Breast epithelium (tissue), 3 donors: ENCODE data around the gene BORCS5.

Source experiments
- POLR2A ChIP-seq: fragments of 450-650 bp; IDR thresholded peaks from one replicate; pipeline ENCODE4 v1.6.1; 2016; ENCODE audit warnings: antibody characterized with exemption, mild to moderate bottlenecking, moderate library complexity
- POLR2AphosphoS5 ChIP-seq, 3 donors: sonication (generic); formaldehyde crosslinking; IDR thresholded peaks; one replicate each; pipeline ENCODE4 v1.6.1; 2017; ENCODE audit warnings: antibody characterized with exemption in 3 of 3
- TF ChIP-seq, protein P1 (sequence below), 3 donors: fragments of 450-650 bp; IDR thresholded peaks; one replicate each; pipeline ENCODE4 v1.5.1; 2016 to 2017; ENCODE audit warnings: antibody characterized with exemption in 3 of 3, mild to moderate bottlenecking in 3 of 3, moderate library complexity in 3 of 3

- TF ChIP-seq POLR2AphosphoS5 (IDR thresholded peaks at IDR 0.05) (no peak), POLR2A (no peak)
- TF ChIP-seq, protein P1, sequence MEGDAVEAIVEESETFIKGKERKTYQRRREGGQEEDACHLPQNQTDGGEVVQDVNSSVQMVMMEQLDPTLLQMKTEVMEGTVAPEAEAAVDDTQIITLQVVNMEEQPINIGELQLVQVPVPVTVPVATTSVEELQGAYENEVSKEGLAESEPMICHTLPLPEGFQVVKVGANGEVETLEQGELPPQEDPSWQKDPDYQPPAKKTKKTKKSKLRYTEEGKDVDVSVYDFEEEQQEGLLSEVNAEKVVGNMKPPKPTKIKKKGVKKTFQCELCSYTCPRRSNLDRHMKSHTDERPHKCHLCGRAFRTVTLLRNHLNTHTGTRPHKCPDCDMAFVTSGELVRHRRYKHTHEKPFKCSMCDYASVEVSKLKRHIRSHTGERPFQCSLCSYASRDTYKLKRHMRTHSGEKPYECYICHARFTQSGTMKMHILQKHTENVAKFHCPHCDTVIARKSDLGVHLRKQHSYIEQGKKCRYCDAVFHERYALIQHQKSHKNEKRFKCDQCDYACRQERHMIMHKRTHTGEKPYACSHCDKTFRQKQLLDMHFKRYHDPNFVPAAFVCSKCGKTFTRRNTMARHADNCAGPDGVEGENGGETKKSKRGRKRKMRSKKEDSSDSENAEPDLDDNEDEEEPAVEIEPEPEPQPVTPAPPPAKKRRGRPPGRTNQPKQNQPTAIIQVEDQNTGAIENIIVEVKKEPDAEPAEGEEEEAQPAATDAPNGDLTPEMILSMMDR (IDR thresholded peaks at IDR 0.05): no peak
These were observed 24.2 kb downstream of the BORCS5 start for GRCh38 chr12:12380949-12381593.
